ENCODE data around the gene SCAMP3.
"Not testable (repeated sequence)": the region's sequence is repeated elsewhere in the genome, so short reads cannot be mapped to it uniquely, and the experiment has no call there.

Gene SCAMP3

GRCh38 chr1:155254714-155255242 lies 7.4 kb downstream of the SCAMP3 start:
- peak in 8 of 14 donors; percentile 43 to 66 (median 56) for DNase-seq

GRCh38 chr1:155254228-155254713 lies 7.9 kb downstream of the SCAMP3 start:
- DNase-seq, result peak in 2 of 14 donors; percentile 32 to 36

- no peak for DNase-seq
These were observed 8.4 kb downstream of the SCAMP3 start for GRCh38 chr1:155253797-155254196.

- no peak for DNase-seq
These were observed 9.0 kb downstream of the SCAMP3 start for GRCh38 chr1:155253208-155253607.

- no peak for DNase-seq
These were observed 10.6 kb downstream of the SCAMP3 start for GRCh38 chr1:155251566-155251965.

GRCh38 chr1:155250633-155251449 lies 11.3 kb downstream of the SCAMP3 start:
- DNase-seq, result peak in 13 of 14 donors; percentile 32 to 89 (median 77)

- no peak for DNase-seq
These were observed 11.9 kb downstream of the SCAMP3 start for GRCh38 chr1:155250246-155250632.

GRCh38 chr1:155247667-155248553 lies 14.2 kb downstream of the SCAMP3 start:
- no peak for DNase-seq

GRCh38 chr1:155246796-155247195 lies 15.4 kb downstream of the SCAMP3 start:
- DNase-seq, result not testable (repeated sequence)

GRCh38 chr1:155245163-155245524 lies 17.0 kb downstream of the SCAMP3 start:
- no peak for DNase-seq

- peak; percentile 79 to 99 (median 95) for DNase-seq
These were observed 17.6 kb downstream of the SCAMP3 start for GRCh38 chr1:155244368-155245162.

- no peak for DNase-seq
These were observed 19.3 kb downstream of the SCAMP3 start for GRCh38 chr1:155242805-155243358.

- DNase-seq, result no peak
These were observed 20.3 kb downstream of the SCAMP3 start for GRCh38 chr1:155241841-155242264.

- peak in 12 of 14 donors; percentile 18 to 81 (median 69) for DNase-seq
These were observed 21.0 kb downstream of the SCAMP3 start for GRCh38 chr1:155241069-155241679.

- DNase-seq, result no peak
These were observed 25.7 kb downstream of the SCAMP3 start for GRCh38 chr1:155236451-155236850.

- DNase-seq, result not testable (repeated sequence)
These were observed 26.8 kb downstream of the SCAMP3 start for GRCh38 chr1:155235375-155235774.

- DNase-seq, result not testable (repeated sequence)
These were observed 28.7 kb downstream of the SCAMP3 start for GRCh38 chr1:155233502-155233901.

GRCh38 chr1:155232001-155232978 lies 29.9 kb downstream of the SCAMP3 start:
- DNase-seq, result peak in 6 of 14 donors; percentile 11 to 58 (median 27)

GRCh38 chr1:155231302-155231701 lies 30.9 kb downstream of the SCAMP3 start:
- DNase-seq, result not testable (repeated sequence)

- peak in 1 of 14 donors; percentile 32 for DNase-seq
These were observed 34.1 kb downstream of the SCAMP3 start for GRCh38 chr1:155228096-155228427.

All from C1 segment of cervical spinal cord (tissue), 14 donors.